ENCODE measurements around the gene BRPF1.

The BRPF1 gene

DNA sequence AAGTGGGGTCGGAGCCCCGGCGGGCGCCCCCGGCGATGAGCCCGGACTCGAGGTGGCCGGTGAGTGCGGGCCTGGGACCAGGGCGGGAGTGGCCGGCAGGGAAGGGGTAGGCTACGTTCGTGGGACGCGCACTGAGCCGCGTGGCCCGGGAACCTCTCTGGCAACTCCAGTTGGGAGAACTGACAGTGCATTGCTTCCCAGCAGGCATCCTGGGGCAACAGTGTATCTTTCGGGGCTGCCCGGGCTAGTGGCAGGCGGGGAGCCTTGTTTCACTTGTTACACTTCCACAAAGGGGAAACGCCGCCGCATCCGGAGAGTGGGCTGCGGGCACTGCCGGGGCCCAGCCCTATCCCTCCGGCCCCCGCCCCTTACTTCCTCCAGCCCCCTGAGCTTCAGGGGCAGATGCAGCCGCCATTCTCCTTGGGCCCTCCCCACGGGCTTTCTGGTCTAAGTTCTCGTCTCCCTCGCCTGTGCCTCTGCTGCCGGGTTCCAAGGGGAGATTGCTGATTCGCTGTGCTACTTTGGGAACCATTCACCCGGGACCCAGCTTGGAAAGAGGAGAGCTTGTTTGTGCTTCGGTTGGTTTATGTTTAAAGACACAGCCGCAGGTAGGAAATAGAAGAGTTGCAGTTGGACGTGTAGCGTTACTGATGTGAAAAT, 675 bp downstream of the BRPF1 start:
- Histone ChIP-seq H3K27me3 (ENCODE audit: insufficient read depth, low read length, poor library complexity, severe bottlenecking) (peaks cover 6% of the 10 kb centered on the region), H3K9me3 (ENCODE audit: insufficient read depth, low read depth, low read length) (no peaks in the 10 kb centered on the region), H3K36me3 (ENCODE audit: insufficient read depth, low read length) (peaks cover 26% of the 10 kb centered on the region), H3K79me2 (ENCODE audit: insufficient read depth, low read length) (peaks cover 61% of the 10 kb centered on the region), H3K4me1 (ENCODE audit: insufficient read depth, low read length, poor library complexity, severe bottlenecking) (peaks cover 69% of the 10 kb centered on the region), H4K20me1 (ENCODE audit: insufficient read depth, low read length, poor library complexity, severe bottlenecking) (peaks cover 53% of the 10 kb centered on the region), H3K9ac (ENCODE audit: low read depth, low read length, poor library complexity, severe bottlenecking) (peak overlapping the region; percentile 98), H2AFZ (ENCODE audit: low read length) (peak overlapping the region; percentile 84), H3K4me3 (ENCODE audit: low read length, poor library complexity, severe bottlenecking) (peak overlapping the region; percentile 91), H3F3A (ENCODE audit: low read depth) (peaks cover 7% of the 10 kb centered on the region; the same call in 1 of the 2 replicates), H3K9me2 (replicated peaks; ENCODE audit: low read depth, low read length) (no peaks in the 10 kb centered on the region), H3K4me2 (ENCODE audit: low read depth, low read length, poor library complexity, severe bottlenecking) (peak overlapping the region; percentile 97)
- TF ChIP-seq, protein P1, sequence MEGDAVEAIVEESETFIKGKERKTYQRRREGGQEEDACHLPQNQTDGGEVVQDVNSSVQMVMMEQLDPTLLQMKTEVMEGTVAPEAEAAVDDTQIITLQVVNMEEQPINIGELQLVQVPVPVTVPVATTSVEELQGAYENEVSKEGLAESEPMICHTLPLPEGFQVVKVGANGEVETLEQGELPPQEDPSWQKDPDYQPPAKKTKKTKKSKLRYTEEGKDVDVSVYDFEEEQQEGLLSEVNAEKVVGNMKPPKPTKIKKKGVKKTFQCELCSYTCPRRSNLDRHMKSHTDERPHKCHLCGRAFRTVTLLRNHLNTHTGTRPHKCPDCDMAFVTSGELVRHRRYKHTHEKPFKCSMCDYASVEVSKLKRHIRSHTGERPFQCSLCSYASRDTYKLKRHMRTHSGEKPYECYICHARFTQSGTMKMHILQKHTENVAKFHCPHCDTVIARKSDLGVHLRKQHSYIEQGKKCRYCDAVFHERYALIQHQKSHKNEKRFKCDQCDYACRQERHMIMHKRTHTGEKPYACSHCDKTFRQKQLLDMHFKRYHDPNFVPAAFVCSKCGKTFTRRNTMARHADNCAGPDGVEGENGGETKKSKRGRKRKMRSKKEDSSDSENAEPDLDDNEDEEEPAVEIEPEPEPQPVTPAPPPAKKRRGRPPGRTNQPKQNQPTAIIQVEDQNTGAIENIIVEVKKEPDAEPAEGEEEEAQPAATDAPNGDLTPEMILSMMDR (conservative IDR thresholded peaks at IDR 0.05; ENCODE audit: low read length), result no peak
- no peak for TF ChIP-seq EZH2phosphoT487 (IDR thresholded peaks at IDR 0.05; ENCODE audit: borderline replicate concordance)

DNA sequence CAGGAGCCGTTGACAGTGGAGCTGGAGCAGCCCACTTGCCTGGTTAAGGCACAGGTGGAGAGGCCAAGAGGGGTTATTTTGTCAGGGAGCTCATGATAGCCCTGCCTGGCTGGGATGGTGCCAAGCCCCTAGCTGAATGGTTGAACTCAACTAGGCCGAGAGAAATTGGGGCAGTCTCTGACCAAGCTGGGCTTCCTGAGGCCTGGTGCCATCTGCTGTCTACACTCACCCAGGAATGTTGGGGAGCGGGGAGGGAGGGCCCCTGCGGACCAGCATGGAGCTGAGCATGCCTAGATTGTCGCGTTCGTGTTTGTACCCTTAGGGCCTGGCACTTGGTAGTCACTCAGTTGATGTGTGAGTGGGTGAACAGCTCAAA, 1.2 kb downstream of the BRPF1 start:
- Histone ChIP-seq H3K4me2 (ENCODE audit: low read depth, low read length, poor library complexity, severe bottlenecking) (peak overlapping the region; percentile 97), H3K9ac (ENCODE audit: low read depth, low read length, poor library complexity, severe bottlenecking) (peak overlapping the region; percentile 98), H3K4me1 (ENCODE audit: insufficient read depth, low read length, poor library complexity, severe bottlenecking) (peaks cover 69% of the 10 kb centered on the region), H3K27me3 (ENCODE audit: insufficient read depth, low read length, poor library complexity, severe bottlenecking) (peaks cover 6% of the 10 kb centered on the region), H4K20me1 (ENCODE audit: insufficient read depth, low read length, poor library complexity, severe bottlenecking) (peaks cover 57% of the 10 kb centered on the region), H3K9me2 (replicated peaks; ENCODE audit: low read depth, low read length) (no peaks in the 10 kb centered on the region), H3K9me3 (ENCODE audit: insufficient read depth, low read depth, low read length) (no peaks in the 10 kb centered on the region), H3K79me2 (ENCODE audit: insufficient read depth, low read length) (peaks cover 66% of the 10 kb centered on the region), H2AFZ (ENCODE audit: low read length) (no peak overlapping the region), H3K4me3 (ENCODE audit: low read length, poor library complexity, severe bottlenecking) (peak overlapping the region; percentile 91), H3K36me3 (ENCODE audit: insufficient read depth, low read length) (peaks cover 31% of the 10 kb centered on the region), H3F3A (ENCODE audit: low read depth) (peaks cover 3% of the 10 kb centered on the region; the same call in 1 of the 2 replicates)
- no peak for TF ChIP-seq EZH2phosphoT487 (IDR thresholded peaks at IDR 0.05; ENCODE audit: borderline replicate concordance)
- TF ChIP-seq, protein P1 (conservative IDR thresholded peaks at IDR 0.05; ENCODE audit: low read length), result no peak

DNA sequence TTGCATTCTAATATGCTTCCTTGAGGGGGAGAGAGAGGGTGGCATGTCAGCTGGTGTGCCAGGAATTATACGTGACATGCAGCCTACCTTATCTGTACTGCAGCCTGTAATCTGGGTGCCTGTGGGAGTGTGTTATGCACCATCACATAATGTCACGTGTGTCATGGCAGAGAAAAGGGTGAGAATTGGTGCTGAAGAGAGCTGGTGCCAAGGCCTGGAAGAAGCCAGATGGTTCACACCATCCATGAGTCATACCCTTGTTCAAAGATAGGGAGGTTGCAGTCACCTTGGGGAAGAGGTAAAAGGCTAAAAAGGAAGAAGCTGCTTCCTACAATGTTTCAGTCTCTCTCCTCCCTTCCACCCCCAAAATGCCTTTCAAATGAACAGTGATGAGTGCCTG, 5.3 kb downstream of the BRPF1 start:
- peak overlapping the region; percentile 40 for H3K9ac ChIP-seq (ENCODE audit: low read depth, low read length, poor library complexity, severe bottlenecking)
- no peaks in the 10 kb centered on the region for H3K9me3 ChIP-seq (ENCODE audit: insufficient read depth, low read depth, low read length)
- H3K4me2 ChIP-seq (ENCODE audit: low read depth, low read length, poor library complexity, severe bottlenecking), result peak overlapping the region; percentile 97
- H3K27me3 ChIP-seq (ENCODE audit: insufficient read depth, low read length, poor library complexity, severe bottlenecking), result peaks cover 3% of the 10 kb centered on the region
- H3K4me3 ChIP-seq (ENCODE audit: low read length, poor library complexity, severe bottlenecking), result peak overlapping the region; percentile 32
- peaks cover 72% of the 10 kb centered on the region for H3K36me3 ChIP-seq (ENCODE audit: insufficient read depth, low read length)
- no peaks in the 10 kb centered on the region for H3K9me2 ChIP-seq (replicated peaks; ENCODE audit: low read depth, low read length)
- peaks cover 50% of the 10 kb centered on the region for H3K4me1 ChIP-seq (ENCODE audit: insufficient read depth, low read length, poor library complexity, severe bottlenecking)
- peaks cover 89% of the 10 kb centered on the region for H3K79me2 ChIP-seq (ENCODE audit: insufficient read depth, low read length)
- no peaks in the 10 kb centered on the region for H3F3A ChIP-seq (ENCODE audit: low read depth)
- H2AFZ ChIP-seq (ENCODE audit: low read length), result no peak overlapping the region
- H4K20me1 ChIP-seq (ENCODE audit: insufficient read depth, low read length, poor library complexity, severe bottlenecking), result peaks cover 70% of the 10 kb centered on the region
- TF ChIP-seq EZH2phosphoT487 (IDR thresholded peaks at IDR 0.05; ENCODE audit: borderline replicate concordance), result no peak
- TF ChIP-seq, protein P1 (conservative IDR thresholded peaks at IDR 0.05; ENCODE audit: low read length), result no peak

All from Loucy (cell line).